CD4-positive, alpha-beta T cell treated with Interleukin-17A for 4 hours (primary cell): ENCODE data around the gene CEP19.

Experiments
- DNase-seq: peaks from one replicate; pipeline ENCODE4 v3.0.0-alpha.2; 2020; ENCODE audit warnings: mixed read lengths

Gene CEP19

GRCh38 chr3:196708467-196708866 is 3.6 kb downstream of the CEP19 start:
- no peak for DNase-seq

- no peak for DNase-seq
Measured at GRCh38 chr3:196707566-196707965, 4.5 kb downstream of the CEP19 start.

- DNase-seq: no peak
Measured at GRCh38 chr3:196706731-196707130, 5.3 kb downstream of the CEP19 start.

- DNase-seq: no peak
Measured at GRCh38 chr3:196706327-196706726, 5.7 kb downstream of the CEP19 start.

DNA sequence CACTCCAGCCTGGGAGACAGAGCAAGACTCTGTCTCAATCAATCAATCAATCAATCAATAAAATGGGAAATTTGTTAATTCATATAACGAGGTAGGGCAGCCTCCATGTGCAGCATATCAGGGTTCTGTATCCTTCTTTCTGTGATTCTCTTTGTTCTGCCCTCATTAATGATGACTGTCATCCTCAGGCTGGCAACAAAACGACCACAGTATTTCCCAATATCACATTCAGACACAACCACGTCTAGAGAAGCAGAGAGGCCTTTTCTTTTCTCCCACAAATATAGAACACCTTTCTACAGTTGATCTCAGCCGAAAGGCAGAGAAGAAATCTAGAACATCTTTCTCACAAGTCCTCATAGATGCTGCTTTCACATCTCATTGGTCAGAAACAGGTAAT is 11.2 kb downstream of the CEP19 start:
- no peak for DNase-seq

GRCh38 chr3:196699749-196700148 is 12.3 kb downstream of the CEP19 start:
- DNase-seq: no peak

DNA sequence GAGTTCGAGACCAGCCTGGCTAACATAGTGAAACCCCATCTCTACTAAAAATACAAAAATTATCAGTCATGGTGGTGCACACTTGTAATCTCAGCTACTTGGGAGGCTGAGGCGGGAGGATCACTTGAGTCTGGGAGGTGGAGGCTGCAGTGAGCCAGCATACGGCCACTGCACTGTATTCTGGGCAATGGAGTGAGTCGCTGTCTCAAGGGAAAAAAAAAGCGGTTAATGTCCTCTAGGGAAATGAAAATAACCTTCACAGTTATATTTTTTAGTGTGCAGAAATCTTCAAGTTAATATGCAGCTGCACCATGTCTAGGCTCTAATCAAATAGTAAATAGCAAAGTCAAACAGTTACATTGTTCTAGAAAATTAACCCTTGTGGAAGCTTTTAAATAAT is 14.8 kb downstream of the CEP19 start:
- no peak for DNase-seq

- DNase-seq: no peak
Measured at GRCh38 chr3:196695849-196696226, 16.2 kb downstream of the CEP19 start.

GRCh38 chr3:196694941-196695848 is 16.9 kb downstream of the CEP19 start:
- no peak for DNase-seq

- DNase-seq: peak; percentile 25
Measured at GRCh38 chr3:196694202-196694638, 17.8 kb downstream of the CEP19 start.

DNA sequence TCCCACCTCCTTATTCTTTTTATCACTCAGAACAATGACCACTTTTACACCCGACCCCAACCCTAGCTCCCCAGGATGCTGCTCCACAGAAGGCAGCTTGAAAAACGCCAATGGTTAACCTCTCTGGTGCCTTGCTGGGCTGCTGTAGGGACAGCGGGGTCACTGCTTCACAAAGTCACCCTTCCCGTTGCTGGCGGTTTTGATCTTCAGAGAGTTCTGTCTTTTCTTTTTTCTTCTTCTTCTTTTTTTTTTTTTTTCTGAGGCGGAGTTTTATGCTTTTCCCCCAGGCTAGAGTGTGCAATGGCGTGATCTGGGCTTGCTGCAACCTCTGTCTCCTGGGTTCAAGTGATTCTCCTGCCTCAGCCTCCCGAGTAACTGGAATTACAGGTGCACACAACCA is 20.7 kb downstream of the CEP19 start:
- DNase-seq: no peak

DNA sequence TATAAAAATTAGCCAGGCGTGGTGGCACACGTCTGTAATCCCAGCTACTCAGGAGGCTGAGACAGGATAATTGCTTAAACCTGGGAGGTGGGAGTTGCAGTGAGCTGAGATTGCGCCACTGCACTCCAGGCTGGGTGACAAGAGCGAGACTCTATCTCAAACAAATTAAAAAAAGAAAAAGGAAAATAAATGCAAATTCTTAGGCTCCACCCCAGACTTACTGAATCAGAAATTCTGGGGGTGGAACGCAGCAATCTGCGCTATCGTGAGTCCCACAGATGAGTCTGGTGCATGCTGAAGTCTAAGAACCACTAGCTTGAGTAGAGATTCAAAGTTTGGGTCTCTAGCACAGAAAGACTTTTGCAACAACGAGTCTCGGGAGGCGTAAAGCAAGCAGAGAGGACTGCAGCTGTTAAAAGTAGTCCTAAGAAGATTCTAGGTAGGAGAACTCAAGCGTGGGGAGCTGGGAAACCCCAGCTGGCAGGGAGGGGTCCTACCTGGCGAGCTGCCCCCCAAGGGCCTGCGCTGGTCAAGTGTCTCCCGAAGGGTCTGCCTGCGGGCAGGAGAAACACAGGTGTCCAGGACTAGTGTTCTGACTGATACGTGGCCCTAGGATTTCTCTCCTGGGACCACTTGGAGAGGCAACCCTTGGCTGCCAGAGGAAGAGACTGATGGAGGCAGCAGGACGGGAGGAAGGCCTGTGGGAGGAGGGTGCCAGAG is 21.9 kb downstream of the CEP19 start:
- no peak for DNase-seq

DNA sequence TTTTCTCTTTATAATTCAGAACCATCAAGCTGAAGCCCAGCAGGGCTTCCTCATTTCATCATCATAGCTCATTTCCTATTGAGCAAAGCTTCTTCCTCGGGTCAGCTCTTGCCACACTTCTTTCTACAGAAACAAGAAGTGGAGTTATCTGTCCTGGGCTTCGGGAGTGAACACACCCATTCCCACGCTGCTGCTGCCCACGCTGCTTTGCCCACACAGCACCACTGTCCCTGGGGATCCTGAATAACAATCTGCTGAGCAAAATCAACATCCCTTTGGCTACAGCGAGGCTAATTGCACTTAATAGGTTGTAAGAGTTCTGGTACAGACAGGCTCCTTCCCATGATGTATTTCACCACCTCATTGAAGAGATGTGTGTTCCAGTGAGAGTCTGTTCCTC is 23.7 kb downstream of the CEP19 start:
- DNase-seq: no peak

GRCh38 chr3:196686436-196686835 is 25.6 kb downstream of the CEP19 start:
- DNase-seq: no peak

DNA sequence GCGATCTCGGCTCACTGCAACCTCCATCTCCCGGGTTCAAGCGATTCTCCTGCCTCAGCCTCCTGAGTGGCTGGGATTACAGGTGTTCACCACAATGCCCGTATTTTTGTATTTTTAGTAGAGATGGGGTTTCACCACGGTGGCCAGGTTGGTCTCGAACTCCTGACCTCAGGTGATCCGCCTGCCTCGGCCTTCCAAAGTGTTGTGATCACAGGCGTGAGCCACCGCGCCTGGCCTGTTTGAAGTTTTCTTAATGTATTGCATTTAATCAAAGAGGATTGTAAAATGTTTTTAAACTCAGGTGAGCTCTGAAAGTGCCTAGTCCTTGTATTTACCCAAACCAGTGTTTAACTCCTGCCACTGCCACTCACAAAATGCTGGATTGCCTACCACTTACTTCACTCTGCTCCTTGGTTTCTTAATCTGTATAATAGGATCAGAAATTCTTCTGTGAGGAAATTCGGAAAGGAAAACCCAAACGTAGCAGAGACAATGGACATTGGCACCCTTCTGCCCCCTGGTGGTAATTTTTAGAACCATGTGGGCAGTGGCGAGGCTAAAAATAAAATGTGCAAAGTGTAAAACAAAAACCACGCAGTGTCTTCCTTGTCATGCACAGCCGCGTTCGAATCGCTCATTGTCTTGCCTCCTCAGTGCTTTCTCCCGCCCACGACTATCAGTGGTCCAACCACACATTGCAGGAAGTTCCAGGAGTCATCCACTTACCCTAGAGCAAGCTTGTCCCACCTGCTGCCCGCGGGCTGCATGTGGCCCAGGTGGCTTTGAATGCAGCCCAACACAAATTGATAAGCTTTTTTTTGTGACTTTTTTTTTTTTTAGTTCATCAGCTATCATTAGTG is 27.3 kb downstream of the CEP19 start:
- DNase-seq: peak; percentile 77

GRCh38 chr3:196677931-196678330 is 34.1 kb downstream of the CEP19 start:
- no peak for DNase-seq

GRCh38 chr3:196677353-196677752 is 34.7 kb downstream of the CEP19 start:
- no peak for DNase-seq

DNA sequence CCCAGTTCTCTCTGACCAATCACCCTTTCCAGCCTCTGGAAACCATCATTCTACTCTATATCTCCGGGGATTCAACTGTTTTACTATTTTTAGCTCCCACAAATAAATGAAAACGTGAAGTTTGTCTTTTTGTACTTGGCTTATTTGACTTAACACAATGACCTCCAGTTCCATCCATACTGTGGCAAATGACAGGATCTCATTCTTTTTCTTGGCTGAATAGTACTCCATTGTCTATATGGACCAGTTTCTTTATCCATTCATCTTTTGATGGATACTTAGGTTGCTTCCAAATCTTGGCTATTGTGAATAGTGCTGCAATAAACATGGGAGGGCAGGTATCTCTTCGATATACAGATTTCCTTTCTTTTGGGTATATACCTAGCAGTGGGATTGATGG is 38.4 kb downstream of the CEP19 start:
- no peak for DNase-seq

DNA sequence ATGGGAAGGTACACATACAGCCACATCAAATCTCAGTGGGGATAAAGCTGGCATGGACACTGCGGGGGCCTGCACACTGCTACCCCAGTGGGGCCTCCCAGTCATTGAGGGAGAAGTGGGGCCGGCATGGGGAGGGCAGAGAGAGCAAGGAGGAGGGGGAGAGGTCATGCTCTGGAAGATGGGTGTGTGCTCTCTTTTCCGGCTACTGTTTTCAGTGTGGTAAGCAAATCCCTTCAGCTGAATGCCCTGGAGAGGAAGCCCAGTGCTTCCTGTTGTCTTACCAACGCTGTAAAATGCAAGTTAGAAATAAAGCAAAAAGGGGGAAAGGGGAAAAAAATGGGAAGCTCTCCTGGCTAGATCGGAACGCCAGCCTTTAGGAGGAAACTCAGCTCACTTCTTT is 41.7 kb downstream of the CEP19 start:
- DNase-seq: peak; percentile 27

- no peak for DNase-seq
Measured at GRCh38 chr3:196667056-196667825, 44.8 kb downstream of the CEP19 start.

- DNase-seq: no peak
Measured at GRCh38 chr3:196666001-196666867, 45.8 kb downstream of the CEP19 start.
